22Rv1 (cell line): ENCODE measurements around the gene LNPEP.

Experiments
- ZFX ChIP-seq: fragments of 450-650 bp; IDR thresholded peaks from 2 replicates; pipeline ENCODE4 v1.6.1; 2017; ENCODE audit warnings: antibody characterized with exemption, borderline replicate concordance
- TF ChIP-seq, protein P1 (sequence below): fragments of 450-650 bp; IDR thresholded peaks from 2 replicates; pipeline ENCODE4 v1.5.1; 2017; ENCODE audit warnings: mild to moderate bottlenecking

DNA sequence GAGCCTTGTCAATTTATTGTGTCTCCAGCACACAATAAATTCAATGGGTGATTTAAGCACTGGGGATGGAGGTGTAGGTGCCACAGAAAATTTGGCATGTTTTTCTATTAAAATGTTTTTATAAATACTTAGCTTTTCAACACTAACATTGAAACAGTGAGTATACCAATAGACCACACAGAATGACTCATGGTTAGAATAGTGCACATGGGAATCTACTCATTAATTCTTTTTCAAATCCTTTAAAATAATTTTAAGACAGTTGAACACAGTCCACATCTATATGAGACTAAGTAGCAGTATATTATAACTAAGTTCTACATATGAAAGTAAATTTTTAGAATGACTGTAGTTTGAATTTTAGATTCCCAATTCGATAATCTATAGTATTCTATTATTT is 67.1 kb downstream of the LNPEP start:
- TF ChIP-seq, protein P1, sequence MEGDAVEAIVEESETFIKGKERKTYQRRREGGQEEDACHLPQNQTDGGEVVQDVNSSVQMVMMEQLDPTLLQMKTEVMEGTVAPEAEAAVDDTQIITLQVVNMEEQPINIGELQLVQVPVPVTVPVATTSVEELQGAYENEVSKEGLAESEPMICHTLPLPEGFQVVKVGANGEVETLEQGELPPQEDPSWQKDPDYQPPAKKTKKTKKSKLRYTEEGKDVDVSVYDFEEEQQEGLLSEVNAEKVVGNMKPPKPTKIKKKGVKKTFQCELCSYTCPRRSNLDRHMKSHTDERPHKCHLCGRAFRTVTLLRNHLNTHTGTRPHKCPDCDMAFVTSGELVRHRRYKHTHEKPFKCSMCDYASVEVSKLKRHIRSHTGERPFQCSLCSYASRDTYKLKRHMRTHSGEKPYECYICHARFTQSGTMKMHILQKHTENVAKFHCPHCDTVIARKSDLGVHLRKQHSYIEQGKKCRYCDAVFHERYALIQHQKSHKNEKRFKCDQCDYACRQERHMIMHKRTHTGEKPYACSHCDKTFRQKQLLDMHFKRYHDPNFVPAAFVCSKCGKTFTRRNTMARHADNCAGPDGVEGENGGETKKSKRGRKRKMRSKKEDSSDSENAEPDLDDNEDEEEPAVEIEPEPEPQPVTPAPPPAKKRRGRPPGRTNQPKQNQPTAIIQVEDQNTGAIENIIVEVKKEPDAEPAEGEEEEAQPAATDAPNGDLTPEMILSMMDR: no peak
- no peak for TF ChIP-seq ZFX
